HuH-7 (cell line): Measurements from ENCODE around the gene USP34.
"Not testable (repeated sequence)": the region's sequence is repeated elsewhere in the genome, so short reads cannot be mapped to it uniquely, and the experiment has no call there.

ENCODE experiments used
- DNase-seq: peaks from one replicate; pipeline ENCODE4 v3.0.0; 2011; ENCODE audit warnings: low spot score

USP34 gene

DNA sequence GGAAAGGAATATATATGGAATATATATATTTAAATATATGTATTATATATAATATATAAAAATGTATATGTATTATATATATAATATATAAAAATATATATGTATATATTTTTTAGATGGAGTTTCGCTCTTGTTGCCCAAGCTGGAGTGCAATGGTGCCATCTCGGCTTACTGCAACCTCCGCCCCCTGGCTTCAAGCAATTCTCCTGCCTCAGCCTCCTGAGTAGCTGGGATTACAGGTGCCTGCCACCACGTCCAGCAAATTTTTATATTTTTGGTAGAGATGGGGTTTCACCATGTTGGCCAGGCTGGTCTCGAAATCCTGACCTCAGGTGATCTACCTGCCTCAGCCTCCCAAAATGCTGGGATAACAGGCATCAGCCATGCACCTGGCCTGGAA, 322.8 kb downstream of the USP34 start:
- DNase-seq: not testable (repeated sequence)

GRCh38 chr2:61145990-61146389, 324.9 kb downstream of the USP34 start:
- no peak for DNase-seq

DNA sequence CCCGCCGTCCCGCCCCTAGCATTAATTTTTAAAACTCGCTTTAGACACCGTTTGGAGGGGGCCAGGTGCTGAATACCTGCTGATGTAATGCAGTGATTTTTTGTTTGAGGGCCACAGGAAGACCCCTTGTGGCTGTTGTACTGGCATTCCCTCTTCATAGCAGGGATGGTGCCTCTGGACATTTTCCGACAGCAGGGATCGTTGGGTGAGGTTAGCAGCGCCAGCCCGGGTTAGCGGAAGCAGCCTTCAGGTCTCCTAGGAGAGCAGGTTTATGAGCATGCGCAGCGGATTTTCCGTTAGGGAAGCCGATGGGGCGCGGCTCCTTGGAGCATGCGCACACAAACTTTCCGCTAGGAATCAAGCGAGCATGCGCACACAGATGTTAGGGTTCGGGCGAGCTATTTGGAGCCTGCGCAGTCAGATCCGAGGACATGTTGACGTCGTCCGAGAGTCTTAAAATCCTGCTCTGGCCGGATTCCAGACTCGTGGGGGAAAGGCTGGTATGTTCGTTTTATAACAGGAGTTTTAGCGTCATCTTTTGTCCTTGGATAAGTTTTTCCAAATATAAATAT, 326.1 kb downstream of the USP34 start:
- DNase-seq: peak; percentile 93

GRCh38 chr2:61141151-61141550, 329.7 kb downstream of the USP34 start:
- DNase-seq: no peak

GRCh38 chr2:61138859-61139258, 332.0 kb downstream of the USP34 start:
- no peak for DNase-seq
